Mesothelial cell of epicardium (in vitro differentiated cells): ENCODE results near the gene ABCA1. TPM values are rescaled to one million over a fixed set of nuclear protein-coding genes. Genes with fewer than 3 reads are reported as not detected.

Experiments used
- DNase-seq, 2 experiments: peaks; one replicate each; pipeline ENCODE4 v3.0.0; 2021; ENCODE audit warnings: low spot score in 2 of 2; ENCODE audit not compliant: unreplicated experiment in 2 of 2
- H3K27ac Mint-ChIP-seq: 2 replicates; pipeline ENCODE4 v1.8.0; 2021; ENCODE audit warnings: mixed read lengths
- H3K27me3 Mint-ChIP-seq: 2 replicates; pipeline ENCODE4 v1.8.0; 2021; ENCODE audit warnings: low read depth, mixed read lengths
- H3K36me3 Mint-ChIP-seq: 2 replicates; pipeline ENCODE4 v1.8.0; 2021; ENCODE audit warnings: mixed read lengths
- H3K4me1 Mint-ChIP-seq: 2 replicates; pipeline ENCODE4 v1.8.0; 2021; ENCODE audit warnings: mixed read lengths
- H3K4me3 Mint-ChIP-seq: 2 replicates; pipeline ENCODE4 v1.8.0; 2021; ENCODE audit warnings: mild to moderate bottlenecking, moderate library complexity, mixed read lengths
- H3K9me3 Mint-ChIP-seq: 2 replicates; pipeline ENCODE4 v1.8.0; 2021; ENCODE audit warnings: mixed read lengths
- total RNA-seq: library from RNA; stranded (reverse); gene quantifications from 3 replicates; pipeline ENCODE4 v1.2.1, GENCODE V29; 2021
- TF ChIP-seq, protein P1 (sequence below): fragments of 200-600 bp; sonication (generic); IDR thresholded peaks from one replicate; pipeline ENCODE4 v1.5.0; 2021; ENCODE audit warnings: antibody characterized with exemption; ENCODE audit not compliant: unreplicated experiment

Gene ABCA1
- total RNA-seq, 1 donor from 2014 or later, result 39.9 TPM

- H3K27me3 Mint-ChIP-seq, result no peaks in the 10 kb centered on the region
- TF ChIP-seq, protein P1, sequence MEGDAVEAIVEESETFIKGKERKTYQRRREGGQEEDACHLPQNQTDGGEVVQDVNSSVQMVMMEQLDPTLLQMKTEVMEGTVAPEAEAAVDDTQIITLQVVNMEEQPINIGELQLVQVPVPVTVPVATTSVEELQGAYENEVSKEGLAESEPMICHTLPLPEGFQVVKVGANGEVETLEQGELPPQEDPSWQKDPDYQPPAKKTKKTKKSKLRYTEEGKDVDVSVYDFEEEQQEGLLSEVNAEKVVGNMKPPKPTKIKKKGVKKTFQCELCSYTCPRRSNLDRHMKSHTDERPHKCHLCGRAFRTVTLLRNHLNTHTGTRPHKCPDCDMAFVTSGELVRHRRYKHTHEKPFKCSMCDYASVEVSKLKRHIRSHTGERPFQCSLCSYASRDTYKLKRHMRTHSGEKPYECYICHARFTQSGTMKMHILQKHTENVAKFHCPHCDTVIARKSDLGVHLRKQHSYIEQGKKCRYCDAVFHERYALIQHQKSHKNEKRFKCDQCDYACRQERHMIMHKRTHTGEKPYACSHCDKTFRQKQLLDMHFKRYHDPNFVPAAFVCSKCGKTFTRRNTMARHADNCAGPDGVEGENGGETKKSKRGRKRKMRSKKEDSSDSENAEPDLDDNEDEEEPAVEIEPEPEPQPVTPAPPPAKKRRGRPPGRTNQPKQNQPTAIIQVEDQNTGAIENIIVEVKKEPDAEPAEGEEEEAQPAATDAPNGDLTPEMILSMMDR, result no peak
- H3K27ac Mint-ChIP-seq, result no peak overlapping the region
- peaks cover 2% of the 10 kb centered on the region for H3K36me3 Mint-ChIP-seq
- no peak for DNase-seq
- H3K9me3 Mint-ChIP-seq, result no peaks in the 10 kb centered on the region
- no peak overlapping the region for H3K4me3 Mint-ChIP-seq
- H3K4me1 Mint-ChIP-seq, result no peaks in the 10 kb centered on the region
Observed at GRCh38 chr9:104843644-104844240, 84.2 kb downstream of the ABCA1 start.

DNA sequence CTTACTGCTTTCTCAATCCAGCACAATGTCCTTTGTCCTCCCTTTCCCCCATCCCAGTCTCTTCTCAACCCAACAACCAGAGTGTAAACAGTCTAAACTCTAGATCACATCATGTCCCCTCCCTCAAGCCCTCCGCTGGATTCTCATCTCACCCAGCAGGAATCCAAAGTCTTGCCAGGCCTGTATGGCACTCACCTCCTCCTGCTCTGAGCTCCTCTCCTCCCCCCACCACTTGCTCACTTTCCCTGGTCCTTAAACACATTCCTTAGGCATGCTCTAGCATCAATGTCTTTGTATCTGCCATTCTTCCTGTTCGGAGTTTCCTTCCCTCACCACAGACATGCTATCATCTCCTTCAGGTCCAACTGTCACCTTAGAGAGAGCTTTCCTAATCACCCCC is 85.3 kb downstream of the ABCA1 start:
- Mint-ChIP-seq H3K36me3 (peaks cover 3% of the 10 kb centered on the region), H3K27ac (no peak overlapping the region), H3K4me3 (no peak overlapping the region), H3K27me3 (no peaks in the 10 kb centered on the region), H3K4me1 (no peaks in the 10 kb centered on the region), H3K9me3 (no peaks in the 10 kb centered on the region)
- DNase-seq, result no peak
- TF ChIP-seq, protein P1, result no peak

DNA sequence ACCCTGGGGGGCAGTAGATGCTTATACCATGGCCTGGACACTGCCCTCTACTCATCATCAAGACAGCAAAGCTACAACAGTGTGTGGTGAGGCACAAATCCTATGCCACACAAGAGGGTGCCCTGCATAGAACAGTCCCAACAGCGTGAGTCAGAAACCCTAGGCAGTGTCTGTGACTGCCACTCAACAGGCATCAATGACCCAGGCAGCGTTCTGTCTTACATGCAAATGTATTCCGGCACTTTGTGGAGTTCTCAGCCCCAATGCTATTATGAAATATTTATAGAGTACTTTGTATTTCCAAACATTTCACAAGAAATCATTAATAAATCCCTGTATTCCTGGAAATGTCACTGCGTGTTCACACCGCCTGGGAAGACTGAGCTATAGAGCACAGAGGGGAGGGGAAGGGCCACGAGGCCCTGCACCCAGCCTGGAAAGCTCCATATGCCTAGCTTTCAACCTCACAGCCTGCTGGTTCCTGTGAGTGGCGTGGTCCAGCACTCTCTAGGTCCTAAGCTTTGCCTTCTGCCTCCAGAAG is 86.3 kb downstream of the ABCA1 start:
- Mint-ChIP-seq H3K27ac (no peak overlapping the region), H3K4me1 (peaks cover 2% of the 10 kb centered on the region), H3K36me3 (peaks cover 9% of the 10 kb centered on the region), H3K9me3 (no peaks in the 10 kb centered on the region), H3K4me3 (no peak overlapping the region), H3K27me3 (no peaks in the 10 kb centered on the region)
- TF ChIP-seq, protein P1, result no peak
- DNase-seq, result no peak

DNA sequence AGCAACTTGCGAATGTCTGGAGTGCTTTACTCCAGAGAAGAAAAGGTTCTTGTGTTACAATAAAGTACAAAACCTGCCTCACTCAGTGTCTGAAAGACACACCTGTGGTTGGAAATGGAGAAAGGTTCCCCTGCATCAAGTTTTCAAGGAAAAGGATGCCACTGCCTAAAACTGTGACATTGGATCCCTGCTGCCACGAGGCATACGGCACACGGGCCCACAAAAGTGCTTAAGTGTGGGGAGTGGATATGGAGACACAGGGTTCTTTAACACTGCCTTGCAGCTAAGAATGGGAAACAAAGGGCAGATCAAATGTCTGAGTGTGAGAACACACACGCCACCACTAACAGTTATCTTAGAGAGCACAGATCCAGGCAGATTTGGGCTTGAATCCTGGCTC is 89.0 kb downstream of the ABCA1 start:
- TF ChIP-seq, protein P1, result no peak
- H3K4me3 Mint-ChIP-seq, result no peak overlapping the region

GRCh38 chr9:104836767-104837166 is 91.2 kb downstream of the ABCA1 start:
- Mint-ChIP-seq H3K4me1 (peaks cover 9% of the 10 kb centered on the region), H3K36me3 (peaks cover 24% of the 10 kb centered on the region), H3K27ac (no peak overlapping the region), H3K9me3 (no peaks in the 10 kb centered on the region), H3K4me3 (no peak overlapping the region), H3K27me3 (no peaks in the 10 kb centered on the region)
- TF ChIP-seq, protein P1, result no peak
- DNase-seq, result no peak

More for the DNA sequence above, 89.0 kb downstream of the ABCA1 start:
- H3K4me1 Mint-ChIP-seq, result peaks cover 9% of the 10 kb centered on the region
- H3K27me3 Mint-ChIP-seq, result no peaks in the 10 kb centered on the region
- H3K9me3 Mint-ChIP-seq, result no peaks in the 10 kb centered on the region
- peaks cover 15% of the 10 kb centered on the region for H3K36me3 Mint-ChIP-seq
- no peak overlapping the region for H3K27ac Mint-ChIP-seq
- DNase-seq, result no peak

DNA sequence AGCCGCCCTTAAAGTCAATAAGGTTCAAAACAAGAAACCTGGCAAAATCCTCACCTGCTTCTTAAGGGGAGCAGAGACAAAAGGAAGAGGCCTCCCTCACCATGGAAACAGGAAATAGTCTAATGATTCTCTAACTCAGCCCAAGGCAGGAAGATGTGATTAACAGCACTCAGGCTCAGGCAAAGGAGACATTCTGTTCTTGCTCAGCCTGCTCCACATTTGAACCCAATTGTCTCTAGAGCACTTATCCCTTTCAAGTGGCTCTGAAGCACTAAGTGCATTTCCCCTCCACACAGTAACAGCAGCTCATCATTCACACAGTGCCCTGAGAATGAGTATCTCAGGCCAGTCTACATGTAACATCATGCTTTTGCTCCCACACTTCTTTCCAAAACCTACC is 91.7 kb downstream of the ABCA1 start:
- H3K27me3 Mint-ChIP-seq, result no peaks in the 10 kb centered on the region
- no peak for DNase-seq
- no peak overlapping the region for H3K4me3 Mint-ChIP-seq
- peaks cover 9% of the 10 kb centered on the region for H3K4me1 Mint-ChIP-seq
- peaks cover 29% of the 10 kb centered on the region for H3K36me3 Mint-ChIP-seq
- peak overlapping the region; percentile 45 for H3K27ac Mint-ChIP-seq
- no peaks in the 10 kb centered on the region for H3K9me3 Mint-ChIP-seq
- TF ChIP-seq, protein P1, result no peak
